Skeletal muscle tissue (tissue), 4 donors: Measurements from ENCODE around the gene BIVM. TPM values are rescaled to one million over a fixed set of nuclear protein-coding genes. Genes with fewer than 3 reads are reported as not detected.

Experiments used
- H3K27ac ChIP-seq: one replicate; pipeline ENCODE4 v1.7.0; 2013; ENCODE audit warnings: mild to moderate bottlenecking, low read depth, low read length, inconsistent platforms
- H3K27me3 ChIP-seq, 3 donors: one replicate each; pipeline ENCODE4 v1.7.0; 2013; ENCODE audit warnings: low read length in 3 of 3; ENCODE audit not compliant: control insufficient read depth in 3 of 3, insufficient read depth in 3 of 3
- H3K36me3 ChIP-seq, 3 donors: one replicate each; pipeline ENCODE4 v1.7.0; 2013; ENCODE audit warnings: low read length in 3 of 3; ENCODE audit not compliant: control insufficient read depth in 3 of 3, insufficient read depth in 3 of 3
- H3K4me1 ChIP-seq, 3 donors: one replicate each; pipeline ENCODE4 v1.7.0; 2013; ENCODE audit warnings: low read length in 3 of 3, mild to moderate bottlenecking in 3 of 3; ENCODE audit not compliant: control insufficient read depth in 3 of 3, insufficient read depth in 3 of 3
- H3K4me3 ChIP-seq, 3 donors: one replicate each; pipeline ENCODE4 v1.7.0; 2013; ENCODE audit warnings: low read length in 3 of 3
- H3K9ac ChIP-seq, 3 donors: one replicate each; pipeline ENCODE4 v1.7.0; 2013; ENCODE audit warnings: low read length in 3 of 3, mild to moderate bottlenecking in 3 of 3, moderate library complexity in 2 of 3, low read depth in 1 of 3
- H3K9me3 ChIP-seq, 3 donors: one replicate each; pipeline ENCODE4 v1.7.0; 2013; ENCODE audit warnings: low read length in 3 of 3; ENCODE audit not compliant: control insufficient read depth in 3 of 3
- total RNA-seq: library from RNA; depleted of rRNA; stranded (reverse); fragments of >200 nt; gene quantifications from one replicate; pipeline ENCODE4 v1.2.3, GENCODE V29; 2014
- donor health status: Osteomylitis.

Gene BIVM
- total RNA-seq, 1 donor from 2014 or later, result 28.2 TPM

DNA sequence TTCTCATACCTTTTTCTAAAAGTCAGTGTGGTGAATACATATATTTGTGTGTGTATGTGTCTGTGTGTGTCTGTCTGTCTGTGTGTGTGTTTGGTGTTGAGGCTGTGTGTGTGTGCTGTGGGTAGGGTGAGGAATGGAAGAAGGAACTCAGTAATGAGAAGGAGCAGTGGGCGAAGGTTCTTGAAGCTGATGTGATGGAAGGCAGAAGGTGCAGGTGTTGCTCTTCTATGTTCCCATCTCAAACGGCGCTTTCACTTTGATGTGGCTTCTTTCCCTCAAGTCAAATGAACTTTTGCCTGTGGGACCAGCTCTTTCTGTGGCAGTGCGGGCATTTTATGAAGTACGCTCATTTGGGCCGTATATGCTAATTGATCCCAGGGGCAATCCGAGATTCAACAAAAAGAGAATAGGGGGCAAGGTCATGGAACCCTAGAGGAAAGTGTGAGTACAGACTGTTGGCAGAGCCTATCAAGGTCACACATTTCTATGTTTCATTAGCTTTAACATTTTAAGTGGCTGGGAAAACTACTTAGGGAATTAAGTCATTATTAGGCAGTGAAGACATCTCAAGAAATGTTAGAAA, 15.2 kb downstream of the BIVM start:
- Histone ChIP-seq H3K27me3 (no peaks in the 10 kb centered on the region), H3K9me3 (no peaks in the 10 kb centered on the region), H3K4me1 (peaks cover 0 to 13% (median 3%) of the 10 kb centered on the region in 3 donors), H3K27ac (no peak overlapping the region), H3K36me3 (peaks cover 6 to 20% (median 11%) of the 10 kb centered on the region in 3 donors), H3K4me3 (no peak overlapping the region), H3K9ac (no peak overlapping the region)

GRCh38 chr13:102814793-102815192, 15.9 kb downstream of the BIVM start:
- Histone ChIP-seq H3K36me3 (peaks cover 6 to 26% (median 14%) of the 10 kb centered on the region in 3 donors), H3K4me3 (no peak overlapping the region), H3K27me3 (no peaks in the 10 kb centered on the region), H3K9me3 (no peaks in the 10 kb centered on the region), H3K4me1 (peaks cover 0 to 13% (median 3%) of the 10 kb centered on the region in 3 donors), H3K27ac (no peak overlapping the region), H3K9ac (no peak overlapping the region)

GRCh38 chr13:102815788-102816187, 16.9 kb downstream of the BIVM start:
- peaks cover 6 to 20% (median 8%) of the 10 kb centered on the region in 3 donors for H3K36me3 ChIP-seq

DNA sequence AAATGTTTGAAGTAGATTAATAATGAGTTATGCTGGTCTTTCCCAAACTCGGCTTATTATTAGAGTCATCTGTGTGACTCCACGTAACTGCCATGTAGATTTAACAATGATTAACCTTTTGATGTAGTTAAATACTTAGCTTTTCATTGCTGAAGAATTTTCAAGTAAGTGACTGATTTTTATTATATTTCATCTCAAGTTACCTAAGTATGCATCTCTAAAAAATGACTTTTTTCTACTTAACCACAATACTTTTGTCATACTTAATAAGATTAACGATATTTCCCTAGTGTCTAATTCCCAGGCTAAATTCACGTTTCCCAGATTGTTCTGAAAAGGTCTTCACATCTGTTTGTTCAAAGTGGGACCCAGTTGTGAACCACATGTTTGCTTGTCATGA, 17.8 kb downstream of the BIVM start:
- H3K27ac ChIP-seq, result no peak overlapping the region
- no peak overlapping the region for H3K4me3 ChIP-seq
- peaks cover 0 to 13% (median 3%) of the 10 kb centered on the region in 3 donors for H3K4me1 ChIP-seq
- peaks cover 6 to 19% (median 8%) of the 10 kb centered on the region in 3 donors for H3K36me3 ChIP-seq
- H3K9ac ChIP-seq, result no peak overlapping the region
- no peaks in the 10 kb centered on the region for H3K27me3 ChIP-seq
- H3K9me3 ChIP-seq, result no peaks in the 10 kb centered on the region

More at GRCh38 chr13:102815788-102816187, 16.9 kb downstream of the BIVM start:
- H3K9me3 ChIP-seq, result no peaks in the 10 kb centered on the region
- no peaks in the 10 kb centered on the region for H3K27me3 ChIP-seq
- no peak overlapping the region for H3K9ac ChIP-seq
- H3K4me3 ChIP-seq, result no peak overlapping the region
- H3K4me1 ChIP-seq, result peaks cover 0 to 13% (median 3%) of the 10 kb centered on the region in 3 donors
- H3K27ac ChIP-seq, result no peak overlapping the region

DNA sequence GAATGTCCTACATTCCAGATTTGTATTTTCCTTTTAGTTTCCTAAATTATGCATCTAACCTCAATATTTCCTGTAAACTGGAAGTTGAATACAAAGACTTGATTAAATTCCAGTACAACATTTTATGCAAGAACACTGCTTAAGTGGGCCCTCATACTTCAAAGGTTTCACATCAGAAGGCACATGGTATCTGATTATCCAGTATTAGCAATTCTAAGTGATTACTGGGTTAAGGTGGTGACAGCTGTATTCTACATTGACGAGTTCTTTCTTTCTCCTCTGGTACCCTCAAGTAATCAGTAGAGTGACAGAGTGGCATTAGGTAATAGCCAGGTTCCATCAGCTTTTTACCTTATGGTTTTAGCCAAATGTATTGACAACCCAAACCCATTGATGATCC, 18.3 kb downstream of the BIVM start:
- Histone ChIP-seq H3K36me3 (peaks cover 8 to 25% (median 14%) of the 10 kb centered on the region in 3 donors), H3K9me3 (no peaks in the 10 kb centered on the region), H3K9ac (no peak overlapping the region), H3K4me3 (no peak overlapping the region), H3K27me3 (no peaks in the 10 kb centered on the region), H3K4me1 (peaks cover 0 to 13% (median 3%) of the 10 kb centered on the region in 3 donors), H3K27ac (no peak overlapping the region)

GRCh38 chr13:102817907-102818306, 19.0 kb downstream of the BIVM start:
- Histone ChIP-seq H3K27me3 (no peaks in the 10 kb centered on the region), H3K36me3 (peaks cover 13 to 27% (median 18%) of the 10 kb centered on the region in 3 donors), H3K27ac (no peak overlapping the region), H3K4me3 (no peak overlapping the region), H3K4me1 (peaks cover 0 to 10% (median 3%) of the 10 kb centered on the region in 3 donors), H3K9me3 (no peaks in the 10 kb centered on the region), H3K9ac (no peak overlapping the region)

DNA sequence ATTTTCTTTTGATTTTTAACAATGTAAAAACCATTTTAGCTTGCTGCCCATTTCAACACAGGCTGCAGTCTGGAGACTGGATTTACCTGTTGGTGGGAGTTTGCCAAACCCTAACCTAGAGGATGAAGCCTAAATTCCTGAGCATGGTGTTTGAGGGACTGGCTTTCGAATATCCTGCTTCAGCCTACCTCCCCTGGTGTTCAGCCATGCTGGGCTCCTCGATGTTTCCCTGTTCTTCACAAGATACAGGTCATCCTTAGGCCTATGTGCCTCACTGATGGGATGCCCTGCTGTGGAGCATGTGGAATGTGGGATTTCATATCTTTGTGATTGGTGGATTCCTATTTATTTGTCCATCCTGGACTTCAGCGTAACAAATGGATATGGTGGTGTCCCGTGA, 26.5 kb downstream of the BIVM start:
- Histone ChIP-seq H3K9ac (no peak overlapping the region), H3K27ac (no peak overlapping the region), H3K9me3 (no peaks in the 10 kb centered on the region), H3K27me3 (no peaks in the 10 kb centered on the region), H3K36me3 (peaks cover 18 to 35% (median 35%) of the 10 kb centered on the region in 3 donors), H3K4me3 (no peak overlapping the region), H3K4me1 (no peaks in the 10 kb centered on the region)

- H3K9me3 ChIP-seq, result no peaks in the 10 kb centered on the region
- no peak overlapping the region for H3K27ac ChIP-seq
- no peak overlapping the region for H3K9ac ChIP-seq
- no peak overlapping the region for H3K4me3 ChIP-seq
- H3K27me3 ChIP-seq, result no peaks in the 10 kb centered on the region
- H3K36me3 ChIP-seq, result peaks cover 20 to 35% (median 35%) of the 10 kb centered on the region in 3 donors
- H3K4me1 ChIP-seq, result no peaks in the 10 kb centered on the region
These were observed 27.2 kb downstream of the BIVM start for GRCh38 chr13:102825921-102826706.

- Histone ChIP-seq H3K36me3 (peaks cover 19 to 38% (median 32%) of the 10 kb centered on the region in 3 donors), H3K4me3 (no peak overlapping the region), H3K4me1 (no peaks in the 10 kb centered on the region), H3K27ac (no peak overlapping the region), H3K9ac (no peak overlapping the region), H3K27me3 (no peaks in the 10 kb centered on the region), H3K9me3 (no peaks in the 10 kb centered on the region)
These were observed 31.7 kb downstream of the BIVM start for GRCh38 chr13:102830646-102831045.

DNA sequence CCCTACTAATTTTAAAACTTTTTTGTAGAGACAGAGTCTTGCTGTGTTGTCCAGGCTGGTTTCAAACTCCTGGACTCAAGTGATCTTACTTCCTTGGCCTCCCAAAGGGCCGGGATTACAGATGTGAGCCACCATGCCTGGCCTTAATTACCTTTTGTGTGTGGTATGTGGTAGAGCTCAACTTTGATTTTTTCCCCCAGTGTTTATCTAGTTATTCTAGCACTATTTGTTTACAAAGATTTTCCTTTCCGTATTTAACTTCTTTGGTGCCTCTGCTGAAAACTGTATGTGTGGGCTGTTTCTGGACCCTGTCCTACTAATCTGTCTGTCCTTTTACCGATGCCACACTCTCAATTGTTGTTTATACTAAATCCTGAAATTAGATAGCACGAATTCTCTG, 37.6 kb downstream of the BIVM start:
- H3K27ac ChIP-seq, result no peak overlapping the region
- H3K27me3 ChIP-seq, result no peaks in the 10 kb centered on the region
- no peaks in the 10 kb centered on the region for H3K9me3 ChIP-seq
- no peak overlapping the region for H3K4me3 ChIP-seq
- H3K36me3 ChIP-seq, result peaks cover 18 to 52% (median 34%) of the 10 kb centered on the region in 3 donors
- H3K9ac ChIP-seq, result no peak overlapping the region
- H3K4me1 ChIP-seq, result no peaks in the 10 kb centered on the region
